Keratinocyte (primary cell): Measurements from ENCODE around the gene SLC9A7. TPM values are rescaled to one million over a fixed set of nuclear protein-coding genes. Genes with fewer than 3 reads are reported as not detected.

Experiments
- DNase-seq: peaks from one replicate; pipeline ENCODE4 v3.0.0-alpha.2; 2011; ENCODE audit warnings: low read depth, missing footprints, low spot score
- FAIRE-seq: peaks from 2 replicates; lab custom pipeline; 2011; peaks lifted over from hg19 to GRCh38; lab: Jason Lieb, UNC
- H2AFZ ChIP-seq: 2 replicates; pipeline ENCODE4 v1.6.0; 2012; ENCODE audit warnings: low read length, control low read depth, inconsistent platforms; ENCODE audit not compliant: control insufficient read depth
- H3K27ac ChIP-seq: 2 replicates; pipeline ENCODE4 v1.5.1; 2011; ENCODE audit warnings: low read length; ENCODE audit not compliant: control insufficient read depth, insufficient read depth
- H3K27me3 ChIP-seq: 3 replicates; pipeline ENCODE4 v1.6.0; 2011; ENCODE audit warnings: low read length; ENCODE audit not compliant: control insufficient read depth, insufficient read depth; ENCODE audit errors: extremely low read depth
- H3K36me3 ChIP-seq, 2 experiments: 2 replicates in 1 of 2; 3 replicates in 1 of 2; pipeline ENCODE4 v1.5.1; 2011; ENCODE audit warnings: low read length in 2 of 2, mild to moderate bottlenecking in 1 of 2; ENCODE audit not compliant: control insufficient read depth in 2 of 2, insufficient read depth in 2 of 2; ENCODE audit errors: extremely low read depth in 1 of 2
- H3K4me1 ChIP-seq: 3 replicates; pipeline ENCODE4 v1.5.1; 2011; ENCODE audit warnings: low read length; ENCODE audit not compliant: control insufficient read depth, insufficient read depth; ENCODE audit errors: extremely low read depth
- H3K4me2 ChIP-seq: 3 replicates; pipeline ENCODE4 v1.6.0; 2011; ENCODE audit warnings: low read depth, low read length; ENCODE audit not compliant: control insufficient read depth, insufficient read depth; ENCODE audit errors: extremely low read depth
- H3K4me3 ChIP-seq, 3 experiments: fragments of 200-600 bp in 1 of 3; sonication (generic) in 1 of 3; 2 replicates in 2 of 3; 3 replicates in 1 of 3; pipeline ENCODE4 v1.5.1; 2011 to 2016; ENCODE audit warnings: low read length in 3 of 3, mild to moderate bottlenecking in 3 of 3, control low read depth in 2 of 3, inconsistent platforms in 1 of 3, low read depth in 1 of 3, mixed read lengths in 1 of 3, mixed run types in 1 of 3, moderate library complexity in 1 of 3; ENCODE audit not compliant: control insufficient read depth in 2 of 3, insufficient read depth in 2 of 3; ENCODE audit errors: extremely low read depth in 1 of 3
- H3K79me2 ChIP-seq: 2 replicates; pipeline ENCODE4 v1.6.0; 2012; ENCODE audit warnings: low read length; ENCODE audit not compliant: control insufficient read depth, insufficient read depth
- H3K9ac ChIP-seq: 3 replicates; pipeline ENCODE4 v1.6.0; 2011; ENCODE audit warnings: low read length; ENCODE audit not compliant: control insufficient read depth, insufficient read depth; ENCODE audit errors: extremely low read depth
- H3K9me1 ChIP-seq: 3 replicates; pipeline ENCODE4 v1.6.0; 2011; ENCODE audit warnings: low read length; ENCODE audit not compliant: control insufficient read depth, insufficient read depth; ENCODE audit errors: extremely low read depth
- H3K9me3 ChIP-seq: 2 replicates; pipeline ENCODE4 v1.5.1; 2012; ENCODE audit warnings: low read depth, low read length; ENCODE audit not compliant: control insufficient read depth
- H4K20me1 ChIP-seq: 3 replicates; pipeline ENCODE4 v1.6.0; 2011; ENCODE audit warnings: low read length; ENCODE audit not compliant: control insufficient read depth, insufficient read depth; ENCODE audit errors: extremely low read depth
- CTCF ChIP-seq, 3 experiments: IDR thresholded peaks in 1 of 3; conservative IDR thresholded peaks in 1 of 3; optimal IDR thresholded peaks in 1 of 3; 2 replicates in 2 of 3; 3 replicates in 1 of 3; pipeline versions ENCODE3 to v1.5.1; 2011; ENCODE audit warnings: low read length in 3 of 3, mild to moderate bottlenecking in 3 of 3, moderate library complexity in 2 of 3, control low read depth in 1 of 3, inconsistent platforms in 1 of 3; ENCODE audit not compliant: insufficient read depth in 2 of 3; ENCODE audit errors: extremely low read depth in 1 of 3
- EZH2 ChIP-seq: IDR thresholded peaks from one replicate; pipeline ENCODE4 v1.6.1; 2012; ENCODE audit warnings: inconsistent platforms, mild to moderate bottlenecking, low read length, moderate library complexity
- dilution Hi-C: fragments of 300-500 bp; cut with MboI; formaldehyde crosslinking; loops from one replicate; pipeline ENCODE4 v1.7.0; 2020; ENCODE audit warnings: low sequenced_read_pairs; ENCODE audit not compliant: extremely low pct_ligation_motif_present
- polyA plus RNA-seq, 5 experiments: library from polyadenylated mRNA; depleted of rRNA in 3 of 5; stranded (reverse) in 3 of 5; stranded (forward) in 1 of 5; unstranded in 1 of 5; fragments of >200 nt; gene quantifications; 1 replicate in 1 of 5; 2 replicates in 3 of 5; 3 replicates in 1 of 5; pipeline versions ENCODE4 v1.2.1 to v1.2.3, GENCODE V29; 2011 to 2012; ENCODE audit warnings: missing spikeins in 2 of 5, low read depth in 1 of 5, low replicate concordance in 1 of 5

SLC9A7 gene
- polyA plus RNA-seq, 1 donor (not counting 4 experiments of a cell fraction or from before 2014, with no cell fraction given): 8.1 TPM

- DNase-seq (no peak), FAIRE-seq (no peak)
- Histone ChIP-seq H3K4me1 (no peaks in the 10 kb centered on the region), H3K27me3 (no peaks in the 10 kb centered on the region), H3K4me2 (no peak overlapping the region), H3K9me3 (no peaks in the 10 kb centered on the region), H3K36me3 (no peaks in the 10 kb centered on the region), H3K79me2 (no peaks in the 10 kb centered on the region), H3K9me1 (no peaks in the 10 kb centered on the region), H3K9ac (no peak overlapping the region), H3K4me3 (no peak overlapping the region), H4K20me1 (no peaks in the 10 kb centered on the region), H2AFZ (no peak overlapping the region), H3K27ac (no peak overlapping the region)
- TF ChIP-seq CTCF (optimal IDR thresholded peaks at IDR 0.05 in 1 of 3, IDR thresholded peaks at IDR 0.05 in 1 of 3, conservative IDR thresholded peaks at IDR 0.05 in 1 of 3; ENCODE audit: extremely low read depth in 1 of 3, insufficient read depth in 2 of 3, low read length in 3 of 3) (no peak), EZH2 (no peak)
- dilution Hi-C loops: no loop called here
Observed at GRCh38 chrX:46602468-46603102, 156.3 kb downstream of the SLC9A7 start.

GRCh38 chrX:46601283-46601682 is 157.6 kb downstream of the SLC9A7 start:
- Histone ChIP-seq H4K20me1 (no peaks in the 10 kb centered on the region), H3K27me3 (no peaks in the 10 kb centered on the region), H2AFZ (no peak overlapping the region), H3K27ac (no peak overlapping the region), H3K36me3 (no peaks in the 10 kb centered on the region), H3K4me2 (no peak overlapping the region), H3K9me1 (no peaks in the 10 kb centered on the region), H3K4me1 (no peaks in the 10 kb centered on the region), H3K9me3 (no peaks in the 10 kb centered on the region), H3K9ac (no peak overlapping the region), H3K4me3 (no peak overlapping the region), H3K79me2 (no peaks in the 10 kb centered on the region)
- dilution Hi-C loops: no loop called here
- FAIRE-seq: no peak
- DNase-seq: no peak
- TF ChIP-seq EZH2: no peak
- TF ChIP-seq CTCF (optimal IDR thresholded peaks at IDR 0.05 in 1 of 3, IDR thresholded peaks at IDR 0.05 in 1 of 3, conservative IDR thresholded peaks at IDR 0.05 in 1 of 3; ENCODE audit: extremely low read depth in 1 of 3, insufficient read depth in 2 of 3, low read length in 3 of 3): no peak
